ENCODE results near the gene TBC1D1. TPM values are rescaled to one million over a fixed set of nuclear protein-coding genes. Genes with fewer than 3 reads are reported as not detected.

The TBC1D1 gene
- total RNA-seq, 3 donors from 2014 or later (not counting 1 experiment from before 2014, with no cell fraction given), result 59.2 to 78.6 (median 68.5) TPM

- H3K9me3 Mint-ChIP-seq, result no peaks in the 10 kb centered on the region
- Histone ChIP-seq H3K27me3 (ENCODE audit: control insufficient read depth, insufficient read depth, low read length) (no peaks in the 10 kb centered on the region), H3K27ac (ENCODE audit: low read length) (no peak overlapping the region), H3K9me3 (ENCODE audit: control insufficient read depth, insufficient read depth, low read length) (no peaks in the 10 kb centered on the region), H3K4me1 (ENCODE audit: control insufficient read depth, insufficient read depth, low read length) (peaks cover 22% of the 10 kb centered on the region), H3K4me3 (ENCODE audit: low read length) (no peak overlapping the region), H3K36me3 (ENCODE audit: control insufficient read depth, insufficient read depth, low read length) (no peaks in the 10 kb centered on the region)
- H3K27ac Mint-ChIP-seq, result peak overlapping the region in 1 of 2 donors; percentile 69
- WGBS (ENCODE audit: insufficient coverage), result 94% methylated on average over 3 of the region's 7 CpGs
- no peak for TF ChIP-seq CTCF (IDR thresholded peaks at IDR 0.05)
- no peak for ATAC-seq
- intact Hi-C loops (cut with micrococcal nuclease), result no loop called here
- H3K36me3 Mint-ChIP-seq, result no peaks in the 10 kb centered on the region
- peaks cover 38 to 45% of the 10 kb centered on the region in 2 donors for H3K4me1 Mint-ChIP-seq
- no peaks in the 10 kb centered on the region for H3K27me3 Mint-ChIP-seq (ENCODE audit: low read depth in 2 of 2)
- no peak for DNase-seq
- H3K4me3 Mint-ChIP-seq, result no peak overlapping the region
These were observed 105.3 kb downstream of the TBC1D1 start for GRCh38 chr4:37995981-37996775.

- H3K4me1 ChIP-seq (ENCODE audit: control insufficient read depth, insufficient read depth, low read length), result peaks cover 32% of the 10 kb centered on the region
- H3K36me3 ChIP-seq (ENCODE audit: control insufficient read depth, insufficient read depth, low read length), result no peaks in the 10 kb centered on the region
- ATAC-seq (no peak), DNase-seq (no peak)
- Mint-ChIP-seq H3K4me1 (peaks cover 42 to 49% of the 10 kb centered on the region in 2 donors), H3K4me3 (no peak overlapping the region), H3K9me3 (no peaks in the 10 kb centered on the region), H3K27ac (peak overlapping the region in 1 of 2 donors; percentile 78), H3K36me3 (no peaks in the 10 kb centered on the region), H3K27me3 (ENCODE audit: low read depth in 2 of 2) (no peaks in the 10 kb centered on the region)
- TF ChIP-seq CTCF (IDR thresholded peaks at IDR 0.05), result no peak
- H3K4me3 ChIP-seq (ENCODE audit: low read length), result no peak overlapping the region
- H3K27ac ChIP-seq (ENCODE audit: low read length), result no peak overlapping the region
- no peaks in the 10 kb centered on the region for H3K9me3 ChIP-seq (ENCODE audit: control insufficient read depth, insufficient read depth, low read length)
- 73% methylated on average over 9 of the region's 9 CpGs for WGBS (ENCODE audit: insufficient coverage)
- intact Hi-C loops (cut with micrococcal nuclease), result no loop called here
- no peaks in the 10 kb centered on the region for H3K27me3 ChIP-seq (ENCODE audit: control insufficient read depth, insufficient read depth, low read length)
These were observed 107.3 kb downstream of the TBC1D1 start for GRCh38 chr4:37998226-37998625.

GRCh38 chr4:37999000-37999716, 108.3 kb downstream of the TBC1D1 start:
- H3K36me3 ChIP-seq (ENCODE audit: control insufficient read depth, insufficient read depth, low read length), result no peaks in the 10 kb centered on the region
- no peak overlapping the region for H3K4me3 ChIP-seq (ENCODE audit: low read length)
- ATAC-seq (peak in 2 of 3 donors; percentile 12 to 25), DNase-seq (peak in 1 of 2 donors; percentile 44)
- Mint-ChIP-seq H3K9me3 (no peaks in the 10 kb centered on the region), H3K27me3 (ENCODE audit: low read depth in 2 of 2) (no peaks in the 10 kb centered on the region), H3K4me1 (peaks cover 46 to 51% of the 10 kb centered on the region in 2 donors), H3K36me3 (no peaks in the 10 kb centered on the region), H3K4me3 (peak overlapping the region; percentile 9), H3K27ac (peak overlapping the region; percentile 66 to 78)
- intact Hi-C loops (cut with micrococcal nuclease), result no loop called here
- no peak overlapping the region for H3K27ac ChIP-seq (ENCODE audit: low read length)
- peaks cover 40% of the 10 kb centered on the region for H3K4me1 ChIP-seq (ENCODE audit: control insufficient read depth, insufficient read depth, low read length)
- no peak for TF ChIP-seq CTCF (IDR thresholded peaks at IDR 0.05)
- no peaks in the 10 kb centered on the region for H3K27me3 ChIP-seq (ENCODE audit: control insufficient read depth, insufficient read depth, low read length)
- H3K9me3 ChIP-seq (ENCODE audit: control insufficient read depth, insufficient read depth, low read length), result no peaks in the 10 kb centered on the region
- WGBS (ENCODE audit: insufficient coverage), result 76% methylated on average over 10 of the region's 12 CpGs
